ENCODE results near the gene PAFAH2.
A peak's percentile ranks its signal among the peaks of the same experiment; 100 is the strongest.

Gene PAFAH2

GRCh38 chr1:25997828-25998761 lies at the start of gene PAFAH2:
Gene PAFAH2 (minus strand): TSS chr1:25998063. CDS start chr1:25990816, 7,247 bp downstream.
- DNase-seq (ENCODE audit: low read depth in 2 of 2): peak; percentile 89 to 97

DNA sequence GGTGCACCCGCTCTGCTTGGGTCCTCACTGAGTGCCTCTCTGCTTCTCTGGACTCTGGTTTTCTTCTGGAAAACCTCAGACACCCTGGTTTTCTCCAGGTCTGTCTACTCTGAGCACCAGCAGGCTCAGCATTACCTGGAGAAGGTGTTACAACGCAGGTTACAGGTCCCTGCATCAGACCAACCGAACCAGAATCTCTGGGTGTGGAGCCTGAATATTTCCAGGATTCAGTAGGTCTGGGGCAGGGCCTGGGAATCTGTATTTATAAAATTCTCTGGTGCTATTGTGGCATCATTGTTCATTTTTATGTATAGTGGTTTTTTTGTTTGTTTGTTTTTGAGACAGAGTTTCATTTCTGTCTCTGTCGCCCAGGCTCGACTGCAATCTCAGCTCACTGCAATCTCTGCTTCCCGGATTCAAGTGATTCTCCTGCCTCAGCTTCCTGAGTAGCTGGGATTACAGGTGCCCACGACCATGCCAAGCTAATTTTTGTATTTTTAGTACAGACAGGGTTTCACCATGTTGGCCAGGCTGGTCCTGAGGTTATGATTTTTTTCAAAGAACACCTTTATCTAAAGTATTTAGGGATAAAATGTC lies 49.5 kb upstream of the PAFAH2 start:
- DNase-seq (ENCODE audit: low read depth in 2 of 2): no peak

DNA sequence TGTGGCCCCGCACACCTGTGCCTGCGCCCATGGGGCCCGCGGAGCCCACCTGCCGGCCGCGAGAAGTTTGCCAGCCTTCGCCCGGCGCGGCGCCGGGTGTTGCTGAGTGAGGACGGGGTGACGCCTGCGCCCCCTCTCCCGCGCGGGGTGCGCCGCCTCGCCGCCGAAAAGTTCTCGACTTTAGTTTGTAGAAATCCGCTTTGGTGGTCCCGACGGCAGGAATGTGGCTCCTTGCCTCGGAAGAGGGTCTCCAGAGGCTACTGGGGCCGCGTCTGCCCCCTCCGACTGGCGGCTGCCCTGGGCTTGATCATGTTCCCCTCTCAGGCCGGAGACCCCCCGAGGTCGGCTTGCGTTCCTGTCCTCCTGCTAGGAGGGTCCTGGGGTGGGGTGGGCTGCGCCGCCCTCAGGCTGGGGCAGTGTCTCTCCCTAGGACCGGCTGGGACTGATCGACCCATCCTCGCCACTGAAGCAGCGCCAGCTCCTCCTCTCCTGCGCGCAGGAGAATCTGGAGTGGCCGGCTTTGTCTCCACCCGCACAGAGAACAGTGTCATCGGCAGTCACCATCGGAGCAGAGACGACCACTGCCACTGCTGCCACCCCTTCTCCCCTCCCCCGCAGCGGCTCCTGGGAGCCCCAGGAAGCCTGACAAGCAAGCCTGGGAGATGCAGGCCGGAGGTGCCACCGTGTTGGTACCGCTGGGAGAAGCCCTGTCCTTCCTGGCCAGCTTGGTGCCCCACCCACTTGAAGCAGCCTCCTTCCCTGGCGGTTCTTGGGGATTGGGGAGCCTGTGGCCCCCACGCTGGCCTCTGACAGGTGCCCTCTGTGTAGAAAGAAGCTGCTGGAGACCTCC lies 48.6 kb upstream of the PAFAH2 start:
- no peak for DNase-seq (ENCODE audit: low read depth in 2 of 2)

DNA sequence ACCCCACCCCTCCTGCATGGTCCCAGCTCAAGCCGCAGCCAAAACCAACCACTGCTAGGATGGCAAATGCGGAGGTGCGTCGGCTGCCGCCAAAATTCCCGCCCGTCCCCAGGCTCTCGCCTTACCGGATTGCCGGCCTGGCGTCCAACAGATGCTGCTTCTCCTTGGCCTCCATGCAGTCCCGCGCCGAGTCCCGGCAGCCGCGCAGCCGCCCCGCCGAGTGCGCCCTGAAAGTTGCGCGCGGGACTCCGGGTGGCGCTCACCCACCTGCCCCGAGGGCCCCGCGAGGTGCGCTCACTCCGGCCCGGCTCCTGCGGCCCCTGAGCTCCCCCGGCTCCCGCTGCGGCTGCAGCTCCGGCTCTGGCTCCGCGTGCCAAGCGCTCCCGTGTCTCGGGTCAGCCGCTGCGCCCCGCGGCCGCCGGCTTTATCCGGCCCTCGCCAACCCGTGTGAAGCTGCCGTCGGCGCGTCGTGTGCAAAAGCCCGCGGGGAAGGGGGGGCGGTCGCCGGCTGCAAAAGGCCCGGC lies 47.9 kb upstream of the PAFAH2 start, which contains the start of gene SLC30A2:
SLC30A2 (minus strand) TSS at position 397 of the 524 bp plus-strand sequence; CDS start at position 175, 222 bp downstream.
- DNase-seq (ENCODE audit: low read depth in 2 of 2): no peak

- no peak for DNase-seq (ENCODE audit: low read depth in 2 of 2)
These were observed 47.3 kb upstream of the PAFAH2 start for GRCh38 chr1:26044971-26045721.

GRCh38 chr1:26044414-26044813 lies 46.6 kb upstream of the PAFAH2 start:
- no peak for DNase-seq (ENCODE audit: low read depth in 2 of 2)

- no peak for DNase-seq (ENCODE audit: low read depth in 2 of 2)
These were observed 45.9 kb upstream of the PAFAH2 start for GRCh38 chr1:26043765-26044164.

DNA sequence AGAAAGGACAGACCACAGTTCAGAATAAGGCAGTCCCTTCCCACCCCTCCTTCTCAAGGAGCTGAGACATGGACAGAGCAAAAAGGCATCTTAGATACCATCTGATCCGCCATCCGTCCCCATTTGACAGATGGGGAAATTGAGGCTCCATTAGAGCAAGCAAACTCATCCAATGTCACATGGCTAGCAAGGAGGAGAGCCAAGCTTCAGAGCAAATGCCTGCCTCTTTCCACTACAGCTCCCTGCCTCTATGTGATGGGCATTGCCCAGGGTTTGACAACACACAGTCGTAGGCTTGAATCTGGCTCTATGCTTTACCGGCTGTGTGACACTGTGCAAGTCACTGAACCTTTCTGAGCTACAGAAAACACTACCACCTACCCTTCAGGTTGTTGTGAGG lies 44.1 kb upstream of the PAFAH2 start:
- DNase-seq (ENCODE audit: low read depth in 2 of 2): no peak

GRCh38 chr1:26041401-26041800 lies 43.5 kb upstream of the PAFAH2 start:
- no peak for DNase-seq (ENCODE audit: low read depth in 2 of 2)

GRCh38 chr1:26038904-26039303 lies 41.0 kb upstream of the PAFAH2 start:
- no peak for DNase-seq (ENCODE audit: low read depth in 2 of 2)

GRCh38 chr1:26038477-26038876 lies 40.6 kb upstream of the PAFAH2 start:
- no peak for DNase-seq (ENCODE audit: low read depth in 2 of 2)

- no peak for DNase-seq (ENCODE audit: low read depth in 2 of 2)
These were observed 40.0 kb upstream of the PAFAH2 start for GRCh38 chr1:26037904-26038303.

DNA sequence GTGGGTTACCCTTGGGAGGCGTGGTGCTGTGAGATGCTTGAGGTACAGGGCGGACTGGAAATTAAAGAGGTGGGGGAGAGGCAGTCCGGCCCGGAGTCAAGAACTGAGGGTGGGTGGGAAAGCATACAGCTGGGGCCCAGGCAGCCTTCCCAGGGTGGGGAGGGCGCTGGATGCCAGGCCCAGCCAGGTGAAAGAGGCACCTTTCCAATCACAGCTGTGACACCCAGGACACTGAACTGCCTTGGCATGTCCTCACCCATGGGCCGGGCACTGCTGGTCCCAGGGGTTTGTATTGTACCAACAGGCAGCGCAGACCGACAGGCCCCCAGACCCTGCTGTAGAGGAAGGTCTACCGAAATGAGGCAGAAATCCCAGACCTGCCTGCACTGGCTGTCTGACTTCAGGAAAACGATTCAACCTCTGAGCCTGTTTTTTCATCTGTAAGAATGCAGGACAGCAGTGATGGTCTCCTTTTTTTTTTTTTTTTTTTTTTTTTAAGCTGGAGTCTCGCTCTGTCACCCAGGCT lies 39.0 kb upstream of the PAFAH2 start:
- no peak for DNase-seq (ENCODE audit: low read depth in 2 of 2)

DNA sequence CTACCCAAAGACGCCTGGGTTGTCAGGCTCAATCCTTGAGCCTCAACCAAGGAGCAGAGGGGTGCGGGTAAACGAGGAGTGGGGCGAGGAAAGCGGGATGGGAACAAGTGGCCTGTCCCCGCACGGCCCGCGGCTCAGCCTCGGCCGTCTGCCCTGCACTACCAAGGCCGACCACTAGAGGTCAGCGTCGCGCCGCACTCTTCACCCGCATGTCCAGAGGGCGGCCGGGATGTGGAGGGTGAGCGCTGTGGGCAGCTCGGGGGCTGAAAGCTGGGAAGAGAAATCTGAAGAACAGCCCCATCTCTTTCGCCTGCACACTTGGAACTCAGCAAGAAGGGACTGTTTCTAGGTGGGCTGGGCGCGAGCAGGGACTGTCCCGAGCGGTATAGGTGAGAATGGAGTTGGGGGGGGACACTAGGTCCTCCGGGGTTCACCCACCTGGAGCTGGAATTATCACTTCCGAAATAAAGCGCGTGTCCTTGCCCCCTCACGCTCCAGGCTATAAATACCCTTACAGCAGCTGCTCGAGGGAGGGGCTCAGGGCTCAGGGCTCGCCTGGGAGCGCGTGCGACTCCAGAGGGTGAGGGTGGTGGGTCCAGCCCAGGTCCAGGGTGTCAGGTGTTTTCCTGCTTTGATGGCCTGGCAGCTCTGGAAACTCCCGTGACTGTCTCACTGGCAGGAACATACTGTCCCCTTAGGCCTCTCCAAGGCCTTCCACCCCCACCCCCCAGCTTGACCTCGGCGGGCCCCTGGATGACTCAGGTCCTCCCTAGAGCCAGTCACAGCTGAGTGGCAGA lies 38.3 kb upstream of the PAFAH2 start:
- DNase-seq (ENCODE audit: low read depth in 2 of 2): peak; percentile 39 to 41

GRCh38 chr1:26035203-26035958 lies 37.5 kb upstream of the PAFAH2 start:
- DNase-seq (ENCODE audit: low read depth in 2 of 2): peak; percentile 84 to 87

GRCh38 chr1:26034504-26035202 lies 36.8 kb upstream of the PAFAH2 start:
- DNase-seq (ENCODE audit: low read depth in 2 of 2): no peak

- DNase-seq (ENCODE audit: low read depth in 2 of 2): no peak
These were observed 34.9 kb upstream of the PAFAH2 start for GRCh38 chr1:26032656-26033357.

All from activated CD8-positive, alpha-beta memory T cell treated with anti-CD3 and anti-CD28 coated beads for 4 hours (primary cell).